Neural crest cell (in vitro differentiated cells): ENCODE data around the gene AKT3. TPM values are rescaled to one million over a fixed set of nuclear protein-coding genes. Genes with fewer than 3 reads are reported as not detected.
A peak's percentile ranks its signal among the peaks of the same experiment; 100 is the strongest.

Source experiments
- DNase-seq: peaks from one replicate; pipeline ENCODE4 v3.0.0; 2021; ENCODE audit warnings: low read depth, mixed read lengths, low spot score
- H3K27ac Mint-ChIP-seq: one replicate; pipeline ENCODE4 v1.8.0; 2021; ENCODE audit warnings: mild to moderate bottlenecking, mixed read lengths; ENCODE audit not compliant: unreplicated experiment
- H3K27me3 Mint-ChIP-seq: 2 replicates; pipeline ENCODE4 v1.8.0; 2021; ENCODE audit warnings: low read depth, mild to moderate bottlenecking, mixed read lengths
- H3K36me3 Mint-ChIP-seq: 2 replicates; pipeline ENCODE4 v1.8.0; 2021; ENCODE audit warnings: low read depth, mild to moderate bottlenecking, mixed read lengths
- H3K4me1 Mint-ChIP-seq: 2 replicates; pipeline ENCODE4 v1.8.0; 2021; ENCODE audit warnings: mixed read lengths
- H3K4me3 Mint-ChIP-seq: one replicate; pipeline ENCODE4 v1.8.0; 2021; ENCODE audit warnings: mild to moderate bottlenecking, mixed read lengths
- H3K9me3 Mint-ChIP-seq: 2 replicates; pipeline ENCODE4 v1.8.0; 2021; ENCODE audit warnings: mixed read lengths
- CTCF ChIP-seq: fragments of 200-600 bp; sonication (generic); conservative IDR thresholded peaks from 2 replicates; pipeline ENCODE4 v1.5.0; 2021; ENCODE audit warnings: antibody characterized with exemption, mild to moderate bottlenecking
- total RNA-seq: library from RNA; stranded (reverse); gene quantifications from 2 replicates; pipeline ENCODE4 v1.2.1, GENCODE V29; 2021

AKT3 gene
- total RNA-seq, 1 donor from 2014 or later = 38.2 TPM

GRCh38 chr1:243848165-243848857 lies 1.7 kb downstream of the AKT3 start:
- H3K27me3 Mint-ChIP-seq = peaks cover 16% of the 10 kb centered on the region
- no peak for TF ChIP-seq CTCF
- peaks cover 2% of the 10 kb centered on the region for H3K36me3 Mint-ChIP-seq
- no peak overlapping the region for H3K27ac Mint-ChIP-seq
- H3K4me3 Mint-ChIP-seq = peak overlapping the region; percentile 99
- DNase-seq = no peak
- peaks cover 27% of the 10 kb centered on the region for H3K4me1 Mint-ChIP-seq
- no peaks in the 10 kb centered on the region for H3K9me3 Mint-ChIP-seq

GRCh38 chr1:243846761-243847160 lies 3.3 kb downstream of the AKT3 start:
- Mint-ChIP-seq H3K4me1 (peaks cover 33% of the 10 kb centered on the region), H3K27ac (no peak overlapping the region), H3K4me3 (no peak overlapping the region), H3K9me3 (no peaks in the 10 kb centered on the region), H3K27me3 (peaks cover 11% of the 10 kb centered on the region), H3K36me3 (peaks cover 2% of the 10 kb centered on the region)
- no peak for DNase-seq
- TF ChIP-seq CTCF = no peak

- Mint-ChIP-seq H3K36me3 (peaks cover 2% of the 10 kb centered on the region), H3K27me3 (peaks cover 3% of the 10 kb centered on the region), H3K4me3 (no peak overlapping the region), H3K4me1 (peaks cover 29% of the 10 kb centered on the region), H3K27ac (no peak overlapping the region), H3K9me3 (no peaks in the 10 kb centered on the region)
- DNase-seq = no peak
- no peak for TF ChIP-seq CTCF
Measured at GRCh38 chr1:243845888-243846287, 4.2 kb downstream of the AKT3 start.

- no peak for TF ChIP-seq CTCF
- no peaks in the 10 kb centered on the region for H3K9me3 Mint-ChIP-seq
- H3K4me1 Mint-ChIP-seq = peaks cover 28% of the 10 kb centered on the region
- H3K36me3 Mint-ChIP-seq = peaks cover 2% of the 10 kb centered on the region
- DNase-seq = no peak
- no peak overlapping the region for H3K27ac Mint-ChIP-seq
- H3K27me3 Mint-ChIP-seq = peaks cover 3% of the 10 kb centered on the region
- no peak overlapping the region for H3K4me3 Mint-ChIP-seq
Measured at GRCh38 chr1:243844186-243844585, 5.9 kb downstream of the AKT3 start.

- Mint-ChIP-seq H3K4me3 (peak overlapping the region; percentile 48), H3K36me3 (peaks cover 2% of the 10 kb centered on the region), H3K9me3 (no peaks in the 10 kb centered on the region), H3K4me1 (peaks cover 19% of the 10 kb centered on the region), H3K27ac (peak overlapping the region; percentile 91), H3K27me3 (no peaks in the 10 kb centered on the region)
- TF ChIP-seq CTCF = no peak
- no peak for DNase-seq
Measured at GRCh38 chr1:243842978-243843511, 7.0 kb downstream of the AKT3 start.
